ENCODE measurements around the gene NR6A1.

The NR6A1 gene

GRCh38 chr9:124771021-124771866, at the start of gene NR6A1:
Gene NR6A1 (minus strand): TSS chr9:124771311.
- DNase-seq (ENCODE audit: low spot score): peak; percentile 96

- peak; percentile 80 for DNase-seq (ENCODE audit: low spot score)
Measured at GRCh38 chr9:124818431-124819281, 47.5 kb upstream of the NR6A1 start.

GRCh38 chr9:124815601-124816000, 44.5 kb upstream of the NR6A1 start:
- no peak for DNase-seq (ENCODE audit: low spot score)

- no peak for DNase-seq (ENCODE audit: low spot score)
Measured at GRCh38 chr9:124814164-124814535, 43.0 kb upstream of the NR6A1 start.

- DNase-seq (ENCODE audit: low spot score): no peak
Measured at GRCh38 chr9:124813501-124814163, 42.5 kb upstream of the NR6A1 start.

- DNase-seq (ENCODE audit: low spot score): no peak
Measured at GRCh38 chr9:124813041-124813440, 41.9 kb upstream of the NR6A1 start.

GRCh38 chr9:124812441-124812876, 41.3 kb upstream of the NR6A1 start:
- DNase-seq (ENCODE audit: low spot score): peak; percentile 97

GRCh38 chr9:124810663-124811355, 39.7 kb upstream of the NR6A1 start:
- peak; percentile 84 for DNase-seq (ENCODE audit: low spot score)

- DNase-seq (ENCODE audit: low spot score): no peak
Measured at GRCh38 chr9:124809741-124810500, 38.8 kb upstream of the NR6A1 start.

- no peak for DNase-seq (ENCODE audit: low spot score)
Measured at GRCh38 chr9:124809211-124809610, 38.1 kb upstream of the NR6A1 start.

GRCh38 chr9:124808246-124808956, 37.3 kb upstream of the NR6A1 start:
- no peak for DNase-seq (ENCODE audit: low spot score)

- no peak for DNase-seq (ENCODE audit: low spot score)
Measured at GRCh38 chr9:124805186-124805585, 34.1 kb upstream of the NR6A1 start.

GRCh38 chr9:124803911-124804310, 32.8 kb upstream of the NR6A1 start:
- DNase-seq (ENCODE audit: low spot score): no peak

- no peak for DNase-seq (ENCODE audit: low spot score)
Measured at GRCh38 chr9:124802426-124802825, 31.3 kb upstream of the NR6A1 start.

- DNase-seq (ENCODE audit: low spot score): no peak
Measured at GRCh38 chr9:124801356-124801755, 30.2 kb upstream of the NR6A1 start.

- no peak for DNase-seq (ENCODE audit: low spot score)
Measured at GRCh38 chr9:124800306-124801259, 29.5 kb upstream of the NR6A1 start.

- DNase-seq (ENCODE audit: low spot score): no peak
Measured at GRCh38 chr9:124799274-124800006, 28.3 kb upstream of the NR6A1 start.

- DNase-seq (ENCODE audit: low spot score): no peak
Measured at GRCh38 chr9:124797343-124798103, 26.4 kb upstream of the NR6A1 start.

All from kidney tubule cell (primary cell).